SIG-M5 treated with dmso at 0.1 percent for 504 hours (cell line): ENCODE results near the gene TRPM3.
A peak's percentile ranks its signal among the peaks of the same experiment; 100 is the strongest.
"Not testable (repeated sequence)": the region's sequence is repeated elsewhere in the genome, so short reads cannot be mapped to it uniquely, and the experiment has no call there.

Source experiments
- DNase-seq: peaks from one replicate; lab custom pipeline; 2025; ENCODE audit not compliant: unreplicated experiment; lab: John Stamatoyannopoulos, UW

Gene TRPM3

GRCh38 chr9:70773579-70773978 lies 347.8 kb downstream of the TRPM3 start:
- no peak for DNase-seq

GRCh38 chr9:70772601-70773000 lies 348.8 kb downstream of the TRPM3 start:
- DNase-seq = no peak

- no peak for DNase-seq
Measured at GRCh38 chr9:70765946-70766345, 355.5 kb downstream of the TRPM3 start.

- no peak for DNase-seq
Measured at GRCh38 chr9:70761139-70761670, 360.2 kb downstream of the TRPM3 start.

- no peak for DNase-seq
Measured at GRCh38 chr9:70760228-70760627, 361.2 kb downstream of the TRPM3 start.

GRCh38 chr9:70753311-70753710 lies 368.1 kb downstream of the TRPM3 start:
- no peak for DNase-seq

GRCh38 chr9:70749066-70749465 lies 372.4 kb downstream of the TRPM3 start:
- DNase-seq = no peak

GRCh38 chr9:70747261-70747718 lies 374.1 kb downstream of the TRPM3 start:
- no peak for DNase-seq

GRCh38 chr9:70746760-70747159 lies 374.7 kb downstream of the TRPM3 start:
- DNase-seq = no peak

- DNase-seq = no peak
Measured at GRCh38 chr9:70746316-70746715, 375.1 kb downstream of the TRPM3 start.

GRCh38 chr9:70724794-70725193 lies 396.6 kb downstream of the TRPM3 start:
- DNase-seq = not testable (repeated sequence)

GRCh38 chr9:70724025-70724424 lies 397.4 kb downstream of the TRPM3 start:
- not testable (repeated sequence) for DNase-seq

GRCh38 chr9:70706797-70707196 lies 414.6 kb downstream of the TRPM3 start:
- not testable (repeated sequence) for DNase-seq

GRCh38 chr9:70701163-70701562 lies 420.3 kb downstream of the TRPM3 start:
- no peak for DNase-seq

GRCh38 chr9:70696694-70697335 lies 424.6 kb downstream of the TRPM3 start:
- DNase-seq = no peak

- no peak for DNase-seq
Measured at GRCh38 chr9:70694758-70695157, 426.7 kb downstream of the TRPM3 start.

- no peak for DNase-seq
Measured at GRCh38 chr9:70693186-70693585, 428.2 kb downstream of the TRPM3 start.

GRCh38 chr9:70692431-70692830 lies 429.0 kb downstream of the TRPM3 start:
- no peak for DNase-seq

GRCh38 chr9:70688704-70689103 lies 432.7 kb downstream of the TRPM3 start:
- no peak for DNase-seq

- DNase-seq = no peak
Measured at GRCh38 chr9:70683841-70684240, 437.6 kb downstream of the TRPM3 start.

- no peak for DNase-seq
Measured at GRCh38 chr9:70682298-70682697, 439.1 kb downstream of the TRPM3 start.

GRCh38 chr9:70679845-70680244 lies 441.6 kb downstream of the TRPM3 start:
- peak; percentile 11 for DNase-seq

GRCh38 chr9:70678153-70678552 lies 443.3 kb downstream of the TRPM3 start:
- peak; percentile 32 for DNase-seq
